ENCODE results near the gene CNEP1R1. TPM values are rescaled to one million over a fixed set of nuclear protein-coding genes. Genes with fewer than 3 reads are reported as not detected.

CNEP1R1 gene
- total and polyA plus RNA-seq, 9 of the 15 experiments (the other 6 are each of a cell fraction or from before 2014, with no cell fraction given): 7.6 to 20.1 (median 10.6) TPM

DNA sequence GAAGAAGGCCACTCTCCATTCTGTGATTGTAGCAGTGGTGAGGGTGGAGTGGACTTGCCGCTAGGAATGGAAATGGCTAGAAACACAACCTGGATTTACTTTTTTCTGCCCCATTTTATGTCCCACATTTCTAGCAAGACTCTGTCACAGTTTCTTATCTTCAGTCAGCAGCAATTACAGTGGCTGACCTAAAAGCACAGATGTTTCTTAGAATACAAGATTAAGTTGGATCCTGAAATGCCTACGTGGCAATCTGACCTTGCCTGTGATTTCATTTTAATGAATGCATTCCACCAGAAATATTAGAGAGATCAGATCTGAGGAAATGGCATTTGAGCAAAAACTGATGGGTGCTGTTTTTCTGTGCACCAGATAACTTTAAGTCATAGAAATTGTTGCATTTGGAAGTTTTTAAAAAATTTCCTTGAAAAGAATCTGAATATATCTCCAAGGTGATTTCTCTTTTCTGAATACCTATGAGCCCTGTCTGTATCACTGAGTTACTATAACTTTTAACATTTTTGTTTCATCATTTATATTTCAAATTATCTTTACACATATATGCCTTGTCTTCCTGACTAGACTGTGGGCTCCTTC, 46.1 kb downstream of the CNEP1R1 start (continued):
- TF ChIP-seq, protein P1, sequence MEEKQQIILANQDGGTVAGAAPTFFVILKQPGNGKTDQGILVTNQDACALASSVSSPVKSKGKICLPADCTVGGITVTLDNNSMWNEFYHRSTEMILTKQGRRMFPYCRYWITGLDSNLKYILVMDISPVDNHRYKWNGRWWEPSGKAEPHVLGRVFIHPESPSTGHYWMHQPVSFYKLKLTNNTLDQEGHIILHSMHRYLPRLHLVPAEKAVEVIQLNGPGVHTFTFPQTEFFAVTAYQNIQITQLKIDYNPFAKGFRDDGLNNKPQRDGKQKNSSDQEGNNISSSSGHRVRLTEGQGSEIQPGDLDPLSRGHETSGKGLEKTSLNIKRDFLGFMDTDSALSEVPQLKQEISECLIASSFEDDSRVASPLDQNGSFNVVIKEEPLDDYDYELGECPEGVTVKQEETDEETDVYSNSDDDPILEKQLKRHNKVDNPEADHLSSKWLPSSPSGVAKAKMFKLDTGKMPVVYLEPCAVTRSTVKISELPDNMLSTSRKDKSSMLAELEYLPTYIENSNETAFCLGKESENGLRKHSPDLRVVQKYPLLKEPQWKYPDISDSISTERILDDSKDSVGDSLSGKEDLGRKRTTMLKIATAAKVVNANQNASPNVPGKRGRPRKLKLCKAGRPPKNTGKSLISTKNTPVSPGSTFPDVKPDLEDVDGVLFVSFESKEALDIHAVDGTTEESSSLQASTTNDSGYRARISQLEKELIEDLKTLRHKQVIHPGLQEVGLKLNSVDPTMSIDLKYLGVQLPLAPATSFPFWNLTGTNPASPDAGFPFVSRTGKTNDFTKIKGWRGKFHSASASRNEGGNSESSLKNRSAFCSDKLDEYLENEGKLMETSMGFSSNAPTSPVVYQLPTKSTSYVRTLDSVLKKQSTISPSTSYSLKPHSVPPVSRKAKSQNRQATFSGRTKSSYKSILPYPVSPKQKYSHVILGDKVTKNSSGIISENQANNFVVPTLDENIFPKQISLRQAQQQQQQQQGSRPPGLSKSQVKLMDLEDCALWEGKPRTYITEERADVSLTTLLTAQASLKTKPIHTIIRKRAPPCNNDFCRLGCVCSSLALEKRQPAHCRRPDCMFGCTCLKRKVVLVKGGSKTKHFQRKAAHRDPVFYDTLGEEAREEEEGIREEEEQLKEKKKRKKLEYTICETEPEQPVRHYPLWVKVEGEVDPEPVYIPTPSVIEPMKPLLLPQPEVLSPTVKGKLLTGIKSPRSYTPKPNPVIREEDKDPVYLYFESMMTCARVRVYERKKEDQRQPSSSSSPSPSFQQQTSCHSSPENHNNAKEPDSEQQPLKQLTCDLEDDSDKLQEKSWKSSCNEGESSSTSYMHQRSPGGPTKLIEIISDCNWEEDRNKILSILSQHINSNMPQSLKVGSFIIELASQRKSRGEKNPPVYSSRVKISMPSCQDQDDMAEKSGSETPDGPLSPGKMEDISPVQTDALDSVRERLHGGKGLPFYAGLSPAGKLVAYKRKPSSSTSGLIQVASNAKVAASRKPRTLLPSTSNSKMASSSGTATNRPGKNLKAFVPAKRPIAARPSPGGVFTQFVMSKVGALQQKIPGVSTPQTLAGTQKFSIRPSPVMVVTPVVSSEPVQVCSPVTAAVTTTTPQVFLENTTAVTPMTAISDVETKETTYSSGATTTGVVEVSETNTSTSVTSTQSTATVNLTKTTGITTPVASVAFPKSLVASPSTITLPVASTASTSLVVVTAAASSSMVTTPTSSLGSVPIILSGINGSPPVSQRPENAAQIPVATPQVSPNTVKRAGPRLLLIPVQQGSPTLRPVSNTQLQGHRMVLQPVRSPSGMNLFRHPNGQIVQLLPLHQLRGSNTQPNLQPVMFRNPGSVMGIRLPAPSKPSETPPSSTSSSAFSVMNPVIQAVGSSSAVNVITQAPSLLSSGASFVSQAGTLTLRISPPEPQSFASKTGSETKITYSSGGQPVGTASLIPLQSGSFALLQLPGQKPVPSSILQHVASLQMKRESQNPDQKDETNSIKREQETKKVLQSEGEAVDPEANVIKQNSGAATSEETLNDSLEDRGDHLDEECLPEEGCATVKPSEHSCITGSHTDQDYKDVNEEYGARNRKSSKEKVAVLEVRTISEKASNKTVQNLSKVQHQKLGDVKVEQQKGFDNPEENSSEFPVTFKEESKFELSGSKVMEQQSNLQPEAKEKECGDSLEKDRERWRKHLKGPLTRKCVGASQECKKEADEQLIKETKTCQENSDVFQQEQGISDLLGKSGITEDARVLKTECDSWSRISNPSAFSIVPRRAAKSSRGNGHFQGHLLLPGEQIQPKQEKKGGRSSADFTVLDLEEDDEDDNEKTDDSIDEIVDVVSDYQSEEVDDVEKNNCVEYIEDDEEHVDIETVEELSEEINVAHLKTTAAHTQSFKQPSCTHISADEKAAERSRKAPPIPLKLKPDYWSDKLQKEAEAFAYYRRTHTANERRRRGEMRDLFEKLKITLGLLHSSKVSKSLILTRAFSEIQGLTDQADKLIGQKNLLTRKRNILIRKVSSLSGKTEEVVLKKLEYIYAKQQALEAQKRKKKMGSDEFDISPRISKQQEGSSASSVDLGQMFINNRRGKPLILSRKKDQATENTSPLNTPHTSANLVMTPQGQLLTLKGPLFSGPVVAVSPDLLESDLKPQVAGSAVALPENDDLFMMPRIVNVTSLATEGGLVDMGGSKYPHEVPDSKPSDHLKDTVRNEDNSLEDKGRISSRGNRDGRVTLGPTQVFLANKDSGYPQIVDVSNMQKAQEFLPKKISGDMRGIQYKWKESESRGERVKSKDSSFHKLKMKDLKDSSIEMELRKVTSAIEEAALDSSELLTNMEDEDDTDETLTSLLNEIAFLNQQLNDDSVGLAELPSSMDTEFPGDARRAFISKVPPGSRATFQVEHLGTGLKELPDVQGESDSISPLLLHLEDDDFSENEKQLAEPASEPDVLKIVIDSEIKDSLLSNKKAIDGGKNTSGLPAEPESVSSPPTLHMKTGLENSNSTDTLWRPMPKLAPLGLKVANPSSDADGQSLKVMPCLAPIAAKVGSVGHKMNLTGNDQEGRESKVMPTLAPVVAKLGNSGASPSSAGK (IDR thresholded peaks at IDR 0.05): no peak
- TF ChIP-seq KDM5B (IDR thresholded peaks at IDR 0.05; ENCODE audit: insufficient replicate concordance, low read depth, low read length) (no peak), KLF16 (IDR thresholded peaks at IDR 0.05) (peak; percentile 92), WHSC1 (IDR thresholded peaks at IDR 0.05; ENCODE audit: low read length) (no peak), SMAD4 (CRISPR knock-in tag; conservative IDR thresholded peaks at IDR 0.05) (peak; percentile 70; the same call in 1 of the 2 replicates), BRCA1 (IDR thresholded peaks at IDR 0.05) (no peak), BRCA1 (CRISPR knock-in tag; IDR thresholded peaks at IDR 0.05) (no peak), CAMTA2 (CRISPR knock-in tag; conservative IDR thresholded peaks at IDR 0.05) (no peak), CTBP1 (IDR thresholded peaks at IDR 0.05; ENCODE audit: borderline replicate concordance) (peak; percentile 8; the same call in 1 of the 2 replicates), TRIM28 (IDR thresholded peaks at IDR 0.05) (no peak), RFX1 (IDR thresholded peaks at IDR 0.05) (no peak)
- TF ChIP-seq, protein P2, sequence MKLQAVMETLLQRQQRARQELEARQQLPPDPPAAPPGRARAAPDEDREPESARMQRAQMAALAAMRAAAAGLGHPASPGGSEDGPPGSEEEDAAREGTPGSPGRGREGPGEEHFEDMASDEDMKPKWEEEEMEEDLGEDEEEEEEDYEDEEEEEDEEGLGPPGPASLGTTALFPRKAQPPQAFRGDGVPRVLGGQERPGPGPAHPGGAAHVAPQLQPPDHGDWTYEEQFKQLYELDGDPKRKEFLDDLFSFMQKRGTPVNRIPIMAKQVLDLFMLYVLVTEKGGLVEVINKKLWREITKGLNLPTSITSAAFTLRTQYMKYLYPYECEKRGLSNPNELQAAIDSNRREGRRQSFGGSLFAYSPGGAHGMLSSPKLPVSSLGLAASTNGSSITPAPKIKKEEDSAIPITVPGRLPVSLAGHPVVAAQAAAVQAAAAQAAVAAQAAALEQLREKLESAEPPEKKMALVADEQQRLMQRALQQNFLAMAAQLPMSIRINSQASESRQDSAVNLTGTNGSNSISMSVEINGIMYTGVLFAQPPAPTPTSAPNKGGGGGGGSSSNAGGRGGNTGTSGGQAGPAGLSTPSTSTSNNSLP (IDR thresholded peaks at IDR 0.05; ENCODE audit: borderline replicate concordance, low read depth, low read length): peak; percentile 56; the same call in 1 of the 2 replicates
- TF ChIP-seq, protein P3, sequence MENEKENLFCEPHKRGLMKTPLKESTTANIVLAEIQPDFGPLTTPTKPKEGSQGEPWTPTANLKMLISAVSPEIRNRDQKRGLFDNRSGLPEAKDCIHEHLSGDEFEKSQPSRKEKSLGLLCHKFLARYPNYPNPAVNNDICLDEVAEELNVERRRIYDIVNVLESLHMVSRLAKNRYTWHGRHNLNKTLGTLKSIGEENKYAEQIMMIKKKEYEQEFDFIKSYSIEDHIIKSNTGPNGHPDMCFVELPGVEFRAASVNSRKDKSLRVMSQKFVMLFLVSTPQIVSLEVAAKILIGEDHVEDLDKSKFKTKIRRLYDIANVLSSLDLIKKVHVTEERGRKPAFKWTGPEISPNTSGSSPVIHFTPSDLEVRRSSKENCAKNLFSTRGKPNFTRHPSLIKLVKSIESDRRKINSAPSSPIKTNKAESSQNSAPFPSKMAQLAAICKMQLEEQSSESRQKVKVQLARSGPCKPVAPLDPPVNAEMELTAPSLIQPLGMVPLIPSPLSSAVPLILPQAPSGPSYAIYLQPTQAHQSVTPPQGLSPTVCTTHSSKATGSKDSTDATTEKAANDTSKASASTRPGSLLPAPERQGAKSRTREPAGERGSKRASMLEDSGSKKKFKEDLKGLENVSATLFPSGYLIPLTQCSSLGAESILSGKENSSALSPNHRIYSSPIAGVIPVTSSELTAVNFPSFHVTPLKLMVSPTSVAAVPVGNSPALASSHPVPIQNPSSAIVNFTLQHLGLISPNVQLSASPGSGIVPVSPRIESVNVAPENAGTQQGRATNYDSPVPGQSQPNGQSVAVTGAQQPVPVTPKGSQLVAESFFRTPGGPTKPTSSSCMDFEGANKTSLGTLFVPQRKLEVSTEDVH (IDR thresholded peaks at IDR 0.05; ENCODE audit: low read depth, partially characterized antibody): no peak
